ENCODE measurements around the gene CFAP97D1.

DNA sequence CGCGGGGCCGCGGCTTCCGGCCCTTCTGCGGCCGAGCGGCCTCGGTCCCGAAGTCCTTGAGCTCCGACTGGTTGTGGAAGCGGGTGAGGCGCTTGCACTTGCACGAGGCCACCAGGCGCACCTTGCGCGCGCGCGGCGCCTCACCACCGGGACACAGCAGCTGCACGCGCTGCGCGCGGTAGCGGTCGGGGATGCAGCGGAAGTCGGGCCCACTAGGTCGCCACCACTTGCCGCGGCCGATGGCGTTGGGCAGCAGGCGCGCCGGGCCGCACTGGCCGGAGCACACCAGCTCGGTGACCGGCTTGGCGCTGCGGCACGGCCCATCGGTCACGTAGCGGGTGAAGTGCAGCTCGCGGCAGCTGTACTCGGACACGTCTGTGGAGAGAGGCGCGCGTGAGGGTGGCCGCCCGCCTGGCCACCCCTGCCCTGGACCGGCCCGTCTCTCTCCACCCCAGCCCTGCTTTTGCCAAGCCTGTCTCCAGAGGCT, 24.8 kb upstream of the CFAP97D1 start:
- TF ChIP-seq NR3C1 (CRISPR knock-in tag; conservative IDR thresholded peaks at IDR 0.05; ENCODE audit: low read depth) = no peak
- 0 out of 2 replicates have a peak, but pooled peaks have one; percentile 76 for TF ChIP-seq ESRRA (CRISPR knock-in tag; IDR thresholded peaks at IDR 0.05; ENCODE audit: borderline replicate concordance)
- 0 out of 2 replicates have a peak, but pooled peaks have one; percentile 26 for TF ChIP-seq NFYB (CRISPR knock-in tag; conservative IDR thresholded peaks at IDR 0.05; ENCODE audit: low read depth)
- TF ChIP-seq NR1H2 (CRISPR knock-in tag; IDR thresholded peaks at IDR 0.05) = no peak
- TF ChIP-seq, protein P1, sequence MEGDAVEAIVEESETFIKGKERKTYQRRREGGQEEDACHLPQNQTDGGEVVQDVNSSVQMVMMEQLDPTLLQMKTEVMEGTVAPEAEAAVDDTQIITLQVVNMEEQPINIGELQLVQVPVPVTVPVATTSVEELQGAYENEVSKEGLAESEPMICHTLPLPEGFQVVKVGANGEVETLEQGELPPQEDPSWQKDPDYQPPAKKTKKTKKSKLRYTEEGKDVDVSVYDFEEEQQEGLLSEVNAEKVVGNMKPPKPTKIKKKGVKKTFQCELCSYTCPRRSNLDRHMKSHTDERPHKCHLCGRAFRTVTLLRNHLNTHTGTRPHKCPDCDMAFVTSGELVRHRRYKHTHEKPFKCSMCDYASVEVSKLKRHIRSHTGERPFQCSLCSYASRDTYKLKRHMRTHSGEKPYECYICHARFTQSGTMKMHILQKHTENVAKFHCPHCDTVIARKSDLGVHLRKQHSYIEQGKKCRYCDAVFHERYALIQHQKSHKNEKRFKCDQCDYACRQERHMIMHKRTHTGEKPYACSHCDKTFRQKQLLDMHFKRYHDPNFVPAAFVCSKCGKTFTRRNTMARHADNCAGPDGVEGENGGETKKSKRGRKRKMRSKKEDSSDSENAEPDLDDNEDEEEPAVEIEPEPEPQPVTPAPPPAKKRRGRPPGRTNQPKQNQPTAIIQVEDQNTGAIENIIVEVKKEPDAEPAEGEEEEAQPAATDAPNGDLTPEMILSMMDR (IDR thresholded peaks at IDR 0.05) = no peak
- TF ChIP-seq SMAD3 (CRISPR knock-in tag; IDR thresholded peaks at IDR 0.05; ENCODE audit: borderline replicate concordance) = no peak
- TF ChIP-seq, protein P2, sequence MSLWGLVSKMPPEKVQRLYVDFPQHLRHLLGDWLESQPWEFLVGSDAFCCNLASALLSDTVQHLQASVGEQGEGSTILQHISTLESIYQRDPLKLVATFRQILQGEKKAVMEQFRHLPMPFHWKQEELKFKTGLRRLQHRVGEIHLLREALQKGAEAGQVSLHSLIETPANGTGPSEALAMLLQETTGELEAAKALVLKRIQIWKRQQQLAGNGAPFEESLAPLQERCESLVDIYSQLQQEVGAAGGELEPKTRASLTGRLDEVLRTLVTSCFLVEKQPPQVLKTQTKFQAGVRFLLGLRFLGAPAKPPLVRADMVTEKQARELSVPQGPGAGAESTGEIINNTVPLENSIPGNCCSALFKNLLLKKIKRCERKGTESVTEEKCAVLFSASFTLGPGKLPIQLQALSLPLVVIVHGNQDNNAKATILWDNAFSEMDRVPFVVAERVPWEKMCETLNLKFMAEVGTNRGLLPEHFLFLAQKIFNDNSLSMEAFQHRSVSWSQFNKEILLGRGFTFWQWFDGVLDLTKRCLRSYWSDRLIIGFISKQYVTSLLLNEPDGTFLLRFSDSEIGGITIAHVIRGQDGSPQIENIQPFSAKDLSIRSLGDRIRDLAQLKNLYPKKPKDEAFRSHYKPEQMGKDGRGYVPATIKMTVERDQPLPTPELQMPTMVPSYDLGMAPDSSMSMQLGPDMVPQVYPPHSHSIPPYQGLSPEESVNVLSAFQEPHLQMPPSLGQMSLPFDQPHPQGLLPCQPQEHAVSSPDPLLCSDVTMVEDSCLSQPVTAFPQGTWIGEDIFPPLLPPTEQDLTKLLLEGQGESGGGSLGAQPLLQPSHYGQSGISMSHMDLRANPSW (CRISPR knock-in tag; conservative IDR thresholded peaks at IDR 0.05; ENCODE audit: low read depth) = no peak
- TF ChIP-seq, protein P3, sequence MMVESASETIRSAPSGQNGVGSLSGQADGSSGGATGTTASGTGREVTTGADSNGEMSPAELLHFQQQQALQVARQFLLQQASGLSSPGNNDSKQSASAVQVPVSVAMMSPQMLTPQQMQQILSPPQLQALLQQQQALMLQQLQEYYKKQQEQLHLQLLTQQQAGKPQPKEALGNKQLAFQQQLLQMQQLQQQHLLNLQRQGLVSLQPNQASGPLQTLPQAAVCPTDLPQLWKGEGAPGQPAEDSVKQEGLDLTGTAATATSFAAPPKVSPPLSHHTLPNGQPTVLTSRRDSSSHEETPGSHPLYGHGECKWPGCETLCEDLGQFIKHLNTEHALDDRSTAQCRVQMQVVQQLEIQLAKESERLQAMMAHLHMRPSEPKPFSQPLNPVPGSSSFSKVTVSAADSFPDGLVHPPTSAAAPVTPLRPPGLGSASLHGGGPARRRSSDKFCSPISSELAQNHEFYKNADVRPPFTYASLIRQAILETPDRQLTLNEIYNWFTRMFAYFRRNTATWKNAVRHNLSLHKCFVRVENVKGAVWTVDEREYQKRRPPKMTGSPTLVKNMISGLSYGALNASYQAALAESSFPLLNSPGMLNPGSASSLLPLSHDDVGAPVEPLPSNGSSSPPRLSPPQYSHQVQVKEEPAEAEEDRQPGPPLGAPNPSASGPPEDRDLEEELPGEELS (CRISPR knock-in tag; IDR thresholded peaks at IDR 0.05) = peak; percentile 97
- TF ChIP-seq, protein P4, sequence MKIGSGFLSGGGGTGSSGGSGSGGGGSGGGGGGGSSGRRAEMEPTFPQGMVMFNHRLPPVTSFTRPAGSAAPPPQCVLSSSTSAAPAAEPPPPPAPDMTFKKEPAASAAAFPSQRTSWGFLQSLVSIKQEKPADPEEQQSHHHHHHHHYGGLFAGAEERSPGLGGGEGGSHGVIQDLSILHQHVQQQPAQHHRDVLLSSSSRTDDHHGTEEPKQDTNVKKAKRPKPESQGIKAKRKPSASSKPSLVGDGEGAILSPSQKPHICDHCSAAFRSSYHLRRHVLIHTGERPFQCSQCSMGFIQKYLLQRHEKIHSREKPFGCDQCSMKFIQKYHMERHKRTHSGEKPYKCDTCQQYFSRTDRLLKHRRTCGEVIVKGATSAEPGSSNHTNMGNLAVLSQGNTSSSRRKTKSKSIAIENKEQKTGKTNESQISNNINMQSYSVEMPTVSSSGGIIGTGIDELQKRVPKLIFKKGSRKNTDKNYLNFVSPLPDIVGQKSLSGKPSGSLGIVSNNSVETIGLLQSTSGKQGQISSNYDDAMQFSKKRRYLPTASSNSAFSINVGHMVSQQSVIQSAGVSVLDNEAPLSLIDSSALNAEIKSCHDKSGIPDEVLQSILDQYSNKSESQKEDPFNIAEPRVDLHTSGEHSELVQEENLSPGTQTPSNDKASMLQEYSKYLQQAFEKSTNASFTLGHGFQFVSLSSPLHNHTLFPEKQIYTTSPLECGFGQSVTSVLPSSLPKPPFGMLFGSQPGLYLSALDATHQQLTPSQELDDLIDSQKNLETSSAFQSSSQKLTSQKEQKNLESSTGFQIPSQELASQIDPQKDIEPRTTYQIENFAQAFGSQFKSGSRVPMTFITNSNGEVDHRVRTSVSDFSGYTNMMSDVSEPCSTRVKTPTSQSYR (CRISPR knock-in tag; IDR thresholded peaks at IDR 0.05) = no peak
- TF ChIP-seq, protein P5, sequence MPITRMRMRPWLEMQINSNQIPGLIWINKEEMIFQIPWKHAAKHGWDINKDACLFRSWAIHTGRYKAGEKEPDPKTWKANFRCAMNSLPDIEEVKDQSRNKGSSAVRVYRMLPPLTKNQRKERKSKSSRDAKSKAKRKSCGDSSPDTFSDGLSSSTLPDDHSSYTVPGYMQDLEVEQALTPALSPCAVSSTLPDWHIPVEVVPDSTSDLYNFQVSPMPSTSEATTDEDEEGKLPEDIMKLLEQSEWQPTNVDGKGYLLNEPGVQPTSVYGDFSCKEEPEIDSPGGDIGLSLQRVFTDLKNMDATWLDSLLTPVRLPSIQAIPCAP (CRISPR knock-in tag; IDR thresholded peaks at IDR 0.05) = peak; percentile 89
- peak; percentile 60 for TF ChIP-seq SP1 (CRISPR knock-in tag; conservative IDR thresholded peaks at IDR 0.05)
